GM12891 (cell line): ENCODE results near the gene GGA2.

ENCODE experiments used
- DNase-seq: peaks from one replicate; pipeline ENCODE4 v3.0.0; 2011; ENCODE audit warnings: low spot score; ENCODE audit not compliant: insufficient read length
- FAIRE-seq: peaks from 2 replicates; lab custom pipeline; 2011; peaks lifted over from hg19 to GRCh38; lab: Jason Lieb, UNC
- PAX5 ChIP-seq: IDR thresholded peaks from 2 replicates; pipeline ENCODE4 v1.6.1; 2011; ENCODE audit warnings: low read length, moderate library complexity, mild to moderate bottlenecking; ENCODE audit not compliant: insufficient read depth, severe bottlenecking
- POLR2A ChIP-seq: IDR thresholded peaks from 2 replicates; pipeline ENCODE4 v1.6.1; 2011; ENCODE audit warnings: low read depth, low read length, control low read depth
- POLR2AphosphoS5 ChIP-seq: IDR thresholded peaks from 2 replicates; pipeline ENCODE4 v1.6.1; 2011; ENCODE audit warnings: low read depth, low read length, control low read depth
- POU2F2 ChIP-seq: IDR thresholded peaks from 2 replicates; pipeline ENCODE4 v1.6.1; 2011; ENCODE audit warnings: low read depth, mild to moderate bottlenecking, control low read depth, low read length, moderate library complexity
- SPI1 ChIP-seq: IDR thresholded peaks from 2 replicates; pipeline ENCODE4 v1.6.1; 2011; ENCODE audit warnings: low read depth, low read length, control low read depth
- TAF1 ChIP-seq: IDR thresholded peaks from 2 replicates; pipeline ENCODE4 v1.6.1; 2011; ENCODE audit warnings: low read depth, low read length, control low read depth

The GGA2 gene

GRCh38 chr16:23539984-23540816 is 29.9 kb upstream of the GGA2 start:
- DNase-seq (no peak), FAIRE-seq (no peak)
- TF ChIP-seq TAF1 (no peak), POU2F2 (no peak), POLR2A (no peak), SPI1 (no peak), POLR2AphosphoS5 (no peak), PAX5 (no peak)

- DNase-seq (no peak), FAIRE-seq (no peak)
- no peak for TF ChIP-seq PAX5
- no peak for TF ChIP-seq SPI1
- no peak for TF ChIP-seq POLR2A
- TF ChIP-seq TAF1 = no peak
- TF ChIP-seq POU2F2 = no peak
Observed at GRCh38 chr16:23538919-23539278, 28.6 kb upstream of the GGA2 start.

- FAIRE-seq (no peak), DNase-seq (no peak)
- TF ChIP-seq POLR2A = no peak
- TF ChIP-seq POU2F2 = no peak
- TF ChIP-seq SPI1 = no peak
- TF ChIP-seq TAF1 = no peak
- no peak for TF ChIP-seq PAX5
- no peak for TF ChIP-seq POLR2AphosphoS5
Observed at GRCh38 chr16:23537390-23537789, 27.1 kb upstream of the GGA2 start.

- FAIRE-seq = no peak
- DNase-seq = no peak
- no peak for TF ChIP-seq TAF1
- no peak for TF ChIP-seq POLR2AphosphoS5
- no peak for TF ChIP-seq SPI1
- no peak for TF ChIP-seq POU2F2
- no peak for TF ChIP-seq POLR2A
- TF ChIP-seq PAX5 = no peak
Observed at GRCh38 chr16:23535901-23536300, 25.6 kb upstream of the GGA2 start.

- DNase-seq (no peak), FAIRE-seq (no peak)
- TF ChIP-seq POLR2AphosphoS5 (no peak), SPI1 (no peak), TAF1 (no peak), PAX5 (no peak), POLR2A (no peak), POU2F2 (no peak)
Observed at GRCh38 chr16:23534868-23535860, 24.9 kb upstream of the GGA2 start.

GRCh38 chr16:23532448-23532847 is 22.2 kb upstream of the GGA2 start:
- no peak for TF ChIP-seq TAF1
- TF ChIP-seq POLR2A = no peak
- DNase-seq = no peak
- no peak for FAIRE-seq

- DNase-seq = no peak
- TF ChIP-seq POLR2A (no peak), PAX5 (no peak), TAF1 (no peak), POU2F2 (no peak), POLR2AphosphoS5 (no peak), SPI1 (no peak)
- no peak for FAIRE-seq
Observed at GRCh38 chr16:23530062-23530461, 19.8 kb upstream of the GGA2 start.

GRCh38 chr16:23528644-23529310 is 18.5 kb upstream of the GGA2 start:
- no peak for FAIRE-seq
- no peak for TF ChIP-seq PAX5

More at GRCh38 chr16:23528644-23529310, 18.5 kb upstream of the GGA2 start:
- DNase-seq = no peak
